GM23338 (cell line): ENCODE results near the gene S100A7A. TPM values are rescaled to one million over a fixed set of nuclear protein-coding genes. Genes with fewer than 3 reads are reported as not detected.

ENCODE experiments used
- ATAC-seq: fragments of 200-7000 bp; cut with Tn5 transposase; 3 replicates; pipeline ENCODE4 v1.9.1; 2020
- DNase-seq: peaks from one replicate; pipeline ENCODE4 v3.0.0-alpha.2; 2015; ENCODE audit warnings: low spot score
- H2AFZ ChIP-seq: fragments of 200-600 bp; sonication (generic); 2 replicates; pipeline ENCODE4 v1.8.0; 2016; ENCODE audit warnings: antibody characterized with exemption, mild to moderate bottlenecking, moderate library complexity
- H3F3A ChIP-seq: fragments of 200-600 bp; sonication (generic); replicated peaks from 2 replicates; pipeline ENCODE4 v1.8.0; 2017; ENCODE audit warnings: antibody characterized with exemption, mixed run types, low read depth
- H3K27ac ChIP-seq: fragments of 200-600 bp; sonication (generic); 2 replicates; pipeline ENCODE4 v1.6.1; 2016; ENCODE audit warnings: low read depth
- H3K27me3 ChIP-seq: fragments of 200-600 bp; sonication (generic); 2 replicates; pipeline ENCODE4 v1.8.0; 2016; ENCODE audit warnings: mild to moderate bottlenecking, mixed run types, moderate library complexity; ENCODE audit not compliant: insufficient read depth
- H3K36me3 ChIP-seq: fragments of 200-600 bp; sonication (generic); 2 replicates; pipeline ENCODE4 v1.8.0; 2016; ENCODE audit warnings: mild to moderate bottlenecking; ENCODE audit not compliant: insufficient read depth
- H3K4me1 ChIP-seq: fragments of 200-600 bp; sonication (generic); 2 replicates; pipeline ENCODE4 v1.8.0; 2016; ENCODE audit warnings: mild to moderate bottlenecking, moderate library complexity; ENCODE audit not compliant: insufficient read depth
- H3K4me2 ChIP-seq: fragments of 200-600 bp; sonication (generic); 2 replicates; pipeline ENCODE4 v1.7.1; 2017; ENCODE audit warnings: mixed run types
- H3K4me3 ChIP-seq: fragments of 200-600 bp; sonication (generic); 2 replicates; pipeline ENCODE4 v1.6.1; 2016; ENCODE audit warnings: mixed run types
- H3K79me2 ChIP-seq: fragments of 200-600 bp; sonication (generic); replicated peaks from 2 replicates; pipeline ENCODE4 v1.8.0; 2017; ENCODE audit warnings: mild to moderate bottlenecking; ENCODE audit not compliant: insufficient read depth
- H3K9me2 ChIP-seq: fragments of 200-600 bp; sonication (generic); 2 replicates; pipeline ENCODE4 v1.8.0; 2017; ENCODE audit not compliant: insufficient read depth
- H4K20me1 ChIP-seq: fragments of 200-600 bp; sonication (generic); replicated peaks from 2 replicates; pipeline ENCODE4 v1.8.0; 2017; ENCODE audit warnings: mild to moderate bottlenecking; ENCODE audit not compliant: insufficient read depth
- H3K27ac Mint-ChIP-seq: 2 replicates; pipeline ENCODE4 v1.8.0; 2020; ENCODE audit warnings: inconsistent platforms, mild to moderate bottlenecking, moderate library complexity, mixed read lengths
- H3K27me3 Mint-ChIP-seq: 3 replicates; pipeline ENCODE4 v1.8.0; 2022; ENCODE audit warnings: low read depth, mild to moderate bottlenecking, moderate library complexity, mixed read lengths, inconsistent platforms; ENCODE audit not compliant: insufficient read depth, poor library complexity
- H3K36me3 Mint-ChIP-seq: 3 replicates; pipeline ENCODE4 v1.8.0; 2021; ENCODE audit warnings: low read depth, mild to moderate bottlenecking, inconsistent platforms, moderate library complexity, mixed read lengths
- H3K4me1 Mint-ChIP-seq: 3 replicates; pipeline ENCODE4 v1.8.0; 2020; ENCODE audit warnings: mild to moderate bottlenecking, inconsistent platforms, mixed read lengths
- H3K4me3 Mint-ChIP-seq: 3 replicates; pipeline ENCODE4 v1.8.0; 2021; ENCODE audit warnings: moderate library complexity, mild to moderate bottlenecking, inconsistent platforms, mixed read lengths
- H3K9me3 Mint-ChIP-seq: 3 replicates; pipeline ENCODE4 v1.8.0; 2020; ENCODE audit warnings: moderate library complexity, mild to moderate bottlenecking, inconsistent platforms, mixed read lengths
- CTCF ChIP-seq, 2 experiments: fragments of 200-600 bp in 1 of 2; sonication (generic) in 1 of 2; conservative IDR thresholded peaks; 2 replicates each; pipeline versions ENCODE4 v1.5.1 to v1.6.1; 2016 to 2017; ENCODE audit warnings: antibody characterized with exemption in 2 of 2, low read depth in 2 of 2, mild to moderate bottlenecking in 2 of 2, moderate library complexity in 1 of 2
- EZH2 ChIP-seq: fragments of 200-600 bp; sonication (generic); IDR thresholded peaks from one replicate; pipeline ENCODE4 v1.8.0; 2017; ENCODE audit warnings: antibody characterized with exemption, mild to moderate bottlenecking, low read depth; ENCODE audit not compliant: unreplicated experiment
- EZH2phosphoT487 ChIP-seq: fragments of 200-600 bp; sonication (generic); IDR thresholded peaks from one replicate; pipeline ENCODE4 v1.8.1; 2018; ENCODE audit warnings: antibody characterized with exemption; ENCODE audit not compliant: unreplicated experiment
- JUNB ChIP-seq: IDR thresholded peaks from one replicate; pipeline ENCODE4 v1.6.1; 2016; ENCODE audit warnings: antibody characterized with exemption; ENCODE audit not compliant: unreplicated experiment
- NANOG ChIP-seq: IDR thresholded peaks from 2 replicates; pipeline ENCODE4 v1.6.1; 2016; ENCODE audit warnings: antibody characterized with exemption, borderline replicate concordance
- POLR2AphosphoS5 ChIP-seq: IDR thresholded peaks from 2 replicates; pipeline ENCODE4 v1.6.1; 2016; ENCODE audit warnings: antibody characterized with exemption, low read depth
- STAT1 ChIP-seq: IDR thresholded peaks from one replicate; pipeline ENCODE4 v1.6.1; 2016; ENCODE audit warnings: antibody characterized with exemption; ENCODE audit not compliant: unreplicated experiment
- ZNF114 ChIP-seq: fragments of 250-450 bp; sonication (Bioruptor Pico); IDR thresholded peaks from 2 replicates; pipeline ENCODE4 v1.5.0; 2020; ENCODE audit warnings: mild to moderate bottlenecking, moderate library complexity
- ZNF331 ChIP-seq: fragments of 250-450 bp; sonication (Bioruptor Pico); IDR thresholded peaks from 2 replicates; pipeline ENCODE4 v1.5.0; 2020; ENCODE audit warnings: low read depth, mild to moderate bottlenecking, moderate library complexity
- ZNF462 ChIP-seq: fragments of 250-450 bp; sonication (Bioruptor Pico); IDR thresholded peaks from 2 replicates; pipeline ENCODE4 v1.5.0; 2020; ENCODE audit warnings: mild to moderate bottlenecking, moderate library complexity
- polyA plus RNA-seq: library from polyadenylated mRNA; unstranded; fragments of >200 nt; fragmentation: Nextera tagmentation; extraction: Ambion mirVana; gene quantifications from 2 replicates; pipeline ENCODE4 v1.2.1, GENCODE V29; 2016
- total RNA-seq: library from RNA; depleted of rRNA; stranded (reverse); fragments of >200 nt; shearing (Covaris generic); gene quantifications from 2 replicates; pipeline ENCODE4 v1.2.3, GENCODE V29; 2014
- TF ChIP-seq, protein P1 (sequence below): IDR thresholded peaks from 2 replicates; pipeline ENCODE4 v1.6.1; 2016; ENCODE audit warnings: antibody characterized with exemption
- TF ChIP-seq, protein P2 (sequence below): IDR thresholded peaks from one replicate; pipeline ENCODE4 v1.6.1; 2018; ENCODE audit warnings: antibody characterized with exemption; ENCODE audit not compliant: unreplicated experiment

Gene S100A7A
- total and polyA plus RNA-seq, 2 experiments from 2014 or later = not detected

GRCh38 chr1:153417136-153417888 is 992 bp downstream of the S100A7A start:
- Mint-ChIP-seq H3K36me3 (no peaks in the 10 kb centered on the region; the same call in 2 of the 3 replicates), H3K27ac (no peak overlapping the region), H3K4me3 (no peak overlapping the region), H3K27me3 (peaks cover 4% of the 10 kb centered on the region), H3K4me1 (no peaks in the 10 kb centered on the region; the same call in 2 of the 3 replicates), H3K9me3 (peaks cover 10% of the 10 kb centered on the region; the same call in 2 of the 3 replicates)
- Histone ChIP-seq H3F3A (no peaks in the 10 kb centered on the region), H3K27ac (no peak overlapping the region), H4K20me1 (no peaks in the 10 kb centered on the region), H3K79me2 (no peaks in the 10 kb centered on the region), H3K36me3 (no peaks in the 10 kb centered on the region), H3K4me3 (no peak overlapping the region), H3K4me1 (no peaks in the 10 kb centered on the region), H2AFZ (no peak overlapping the region), H3K9me2 (no peaks in the 10 kb centered on the region), H3K4me2 (no peak overlapping the region), H3K27me3 (no peaks in the 10 kb centered on the region)
- DNase-seq (no peak), ATAC-seq (no peak)
- TF ChIP-seq, protein P1, sequence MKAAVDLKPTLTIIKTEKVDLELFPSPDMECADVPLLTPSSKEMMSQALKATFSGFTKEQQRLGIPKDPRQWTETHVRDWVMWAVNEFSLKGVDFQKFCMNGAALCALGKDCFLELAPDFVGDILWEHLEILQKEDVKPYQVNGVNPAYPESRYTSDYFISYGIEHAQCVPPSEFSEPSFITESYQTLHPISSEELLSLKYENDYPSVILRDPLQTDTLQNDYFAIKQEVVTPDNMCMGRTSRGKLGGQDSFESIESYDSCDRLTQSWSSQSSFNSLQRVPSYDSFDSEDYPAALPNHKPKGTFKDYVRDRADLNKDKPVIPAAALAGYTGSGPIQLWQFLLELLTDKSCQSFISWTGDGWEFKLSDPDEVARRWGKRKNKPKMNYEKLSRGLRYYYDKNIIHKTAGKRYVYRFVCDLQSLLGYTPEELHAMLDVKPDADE = no peak
- no peak for TF ChIP-seq EZH2phosphoT487
- no peak for TF ChIP-seq ZNF331 (CRISPR knock-in tag)
- no peak for TF ChIP-seq ZNF114 (CRISPR knock-in tag)
- TF ChIP-seq EZH2 = no peak
- TF ChIP-seq NANOG = no peak
- TF ChIP-seq POLR2AphosphoS5 = no peak
- TF ChIP-seq ZNF462 (CRISPR knock-in tag) = no peak
- no peak for TF ChIP-seq CTCF (conservative IDR thresholded peaks at IDR 0.05; ENCODE audit: low read depth in 2 of 2)
- no peak for TF ChIP-seq JUNB
- TF ChIP-seq STAT1 = no peak
- TF ChIP-seq, protein P2, sequence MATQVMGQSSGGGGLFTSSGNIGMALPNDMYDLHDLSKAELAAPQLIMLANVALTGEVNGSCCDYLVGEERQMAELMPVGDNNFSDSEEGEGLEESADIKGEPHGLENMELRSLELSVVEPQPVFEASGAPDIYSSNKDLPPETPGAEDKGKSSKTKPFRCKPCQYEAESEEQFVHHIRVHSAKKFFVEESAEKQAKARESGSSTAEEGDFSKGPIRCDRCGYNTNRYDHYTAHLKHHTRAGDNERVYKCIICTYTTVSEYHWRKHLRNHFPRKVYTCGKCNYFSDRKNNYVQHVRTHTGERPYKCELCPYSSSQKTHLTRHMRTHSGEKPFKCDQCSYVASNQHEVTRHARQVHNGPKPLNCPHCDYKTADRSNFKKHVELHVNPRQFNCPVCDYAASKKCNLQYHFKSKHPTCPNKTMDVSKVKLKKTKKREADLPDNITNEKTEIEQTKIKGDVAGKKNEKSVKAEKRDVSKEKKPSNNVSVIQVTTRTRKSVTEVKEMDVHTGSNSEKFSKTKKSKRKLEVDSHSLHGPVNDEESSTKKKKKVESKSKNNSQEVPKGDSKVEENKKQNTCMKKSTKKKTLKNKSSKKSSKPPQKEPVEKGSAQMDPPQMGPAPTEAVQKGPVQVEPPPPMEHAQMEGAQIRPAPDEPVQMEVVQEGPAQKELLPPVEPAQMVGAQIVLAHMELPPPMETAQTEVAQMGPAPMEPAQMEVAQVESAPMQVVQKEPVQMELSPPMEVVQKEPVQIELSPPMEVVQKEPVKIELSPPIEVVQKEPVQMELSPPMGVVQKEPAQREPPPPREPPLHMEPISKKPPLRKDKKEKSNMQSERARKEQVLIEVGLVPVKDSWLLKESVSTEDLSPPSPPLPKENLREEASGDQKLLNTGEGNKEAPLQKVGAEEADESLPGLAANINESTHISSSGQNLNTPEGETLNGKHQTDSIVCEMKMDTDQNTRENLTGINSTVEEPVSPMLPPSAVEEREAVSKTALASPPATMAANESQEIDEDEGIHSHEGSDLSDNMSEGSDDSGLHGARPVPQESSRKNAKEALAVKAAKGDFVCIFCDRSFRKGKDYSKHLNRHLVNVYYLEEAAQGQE = no peak
